ENCODE data around the gene HES5. TPM values are rescaled to one million over a fixed set of nuclear protein-coding genes. Genes with fewer than 3 reads are reported as not detected.

The HES5 gene
- total and polyA plus RNA-seq, 2 of the 4 experiments (the other 2 are of a cell fraction): not detected

- 0 out of 2 replicates have a peak, but pooled peaks cover 3% of the 10 kb centered on the region for H4K20me1 ChIP-seq (ENCODE audit: insufficient read depth, low read length)
- 63% methylated on average over 11 of the region's 26 CpGs; no CpG with 5 or more reads in 1 of the 2 experiments for WGBS, 2 experiments (ENCODE audit: extremely low coverage in 2 of 2, insufficient read length in 1 of 2)
- H2BK20ac ChIP-seq (ENCODE audit: low read depth, low read length): no peak overlapping the region
- peak overlapping the region; percentile 71 for H2AFZ ChIP-seq (replicated peaks; ENCODE audit: low read length, poor library complexity)
- BruUV-seq (replicated peaks): no TSS peak
- no peak overlapping the region for H3K14ac ChIP-seq (replicated peaks; ENCODE audit: low read depth, low read length)
- peak overlapping the region; percentile 82 for H2AK9ac ChIP-seq (replicated peaks; ENCODE audit: low read depth, low read length, poor library complexity)
- H3K27ac ChIP-seq (ENCODE audit: insufficient read depth, low read length): no peak overlapping the region
- TF ChIP-seq FOS (IDR thresholded peaks at IDR 0.05; ENCODE audit: low read depth, low read length): no peak
- H3K36me3 ChIP-seq (ENCODE audit: control insufficient read depth, insufficient read depth, low read length): no peaks in the 10 kb centered on the region
- ChIA-PET POLR2A (ENCODE audit: unreplicated experiment) (no interaction called here), CTCF (no interaction called here)
- DNase-seq: no peak
- no peak overlapping the region for H3K56ac ChIP-seq (ENCODE audit: extremely low read depth, insufficient read depth, low read length)
- peaks cover 0 to 10% of the 10 kb centered on the region in 2 experiments; a peak in 1 of 4 replicates for H3K79me1 ChIP-seq (ENCODE audit: low read depth in 1 of 2, low read length in 2 of 2)
- intact Hi-C loops (cut with micrococcal nuclease) (no loop called here), in situ Hi-C loops (cut with MboI; ENCODE audit: low sequenced_read_pairs) (loop anchor here (5.0 to 25.0 kb wide), 2 partner anchors 132 to 357 kb away; partner anchors contain the start of genes FAAP20 and PEX10), dilution Hi-C loops (cut with HindIII; ENCODE audit: low sequenced_read_pairs, unreplicated experiment) (no loop called here)
- no peak overlapping the region for H3K23ac ChIP-seq (ENCODE audit: low read depth, low read length)
- H2BK5ac ChIP-seq (ENCODE audit: low read depth, low read length, poor library complexity, severe bottlenecking): no peak overlapping the region
- no peaks in the 10 kb centered on the region for H3K9me3 ChIP-seq (ENCODE audit: control insufficient read depth, insufficient read depth, low read length)
- peaks cover 10% of the 10 kb centered on the region for H3K4me1 ChIP-seq (ENCODE audit: control insufficient read depth, insufficient read depth, low read length)
- H2BK120ac ChIP-seq (ENCODE audit: low read depth, low read length): no peak overlapping the region
- 0 out of 2 replicates have a peak overlapping the region, but pooled peaks have one; percentile 16 for H2AK5ac ChIP-seq (ENCODE audit: low read depth, low read length)
- H3K9me1 ChIP-seq (ENCODE audit: insufficient read depth, low read length): no peaks in the 10 kb centered on the region
- no peak overlapping the region; the same call in 1 of the 2 replicates for H4K91ac ChIP-seq (ENCODE audit: insufficient read depth, low read depth, low read length)
- no peak overlapping the region for H3K4me2 ChIP-seq (ENCODE audit: low read depth, low read length)
- H2BK15ac ChIP-seq (ENCODE audit: low read depth, low read length): no peak overlapping the region
- H4K8ac ChIP-seq (ENCODE audit: low read depth in 2 of 2, low read length in 2 of 2): no peak overlapping the region
- no peak overlapping the region for H3K9ac ChIP-seq (ENCODE audit: low read depth, low read length)
- no peak overlapping the region for H3K4me3 ChIP-seq (ENCODE audit: insufficient read depth, low read depth, low read length)
- H3K18ac ChIP-seq (ENCODE audit: low read depth, low read length): no peak overlapping the region
- no peak overlapping the region for H4K5ac ChIP-seq (ENCODE audit: low read depth, low read length)
- no peak overlapping the region for H3K4ac ChIP-seq (ENCODE audit: low read depth, low read length)
- no peak for ATAC-seq (ENCODE audit: low read depth)
- peaks cover 2% of the 10 kb centered on the region; the same call in 1 of the 2 replicates for H3K27me3 ChIP-seq (ENCODE audit: control insufficient read depth, insufficient read depth, low read length)
Observed at GRCh38 chr1:2544093-2544874, 14.2 kb upstream of the HES5 start.
